ENCODE results near the gene PANK1.

PANK1 gene

DNA sequence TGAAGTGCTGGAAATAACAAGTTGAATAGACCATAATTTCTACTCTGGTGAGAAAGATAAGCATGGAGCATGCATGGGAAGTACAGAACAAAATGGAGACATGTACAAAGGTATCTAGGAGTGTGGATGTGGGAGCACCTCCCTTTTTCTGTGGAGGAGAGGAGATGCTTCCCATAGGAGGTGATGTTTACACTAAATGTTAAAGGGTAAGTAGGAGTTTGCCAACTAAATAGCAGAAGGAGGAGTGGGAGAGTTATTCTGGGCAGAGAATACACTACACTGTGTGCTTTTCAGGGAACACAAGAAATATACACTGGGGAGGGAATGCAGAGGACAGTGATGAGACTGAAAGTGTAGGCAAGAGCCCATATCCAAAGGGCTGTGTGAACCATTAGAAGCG is 21.1 kb upstream of the PANK1 start:
- H3K4me1 ChIP-seq (ENCODE audit: control insufficient read depth, insufficient read depth, low read length), result no peaks in the 10 kb centered on the region
- no peaks in the 10 kb centered on the region for H3K9me3 ChIP-seq (replicated peaks; ENCODE audit: low read length)

DNA sequence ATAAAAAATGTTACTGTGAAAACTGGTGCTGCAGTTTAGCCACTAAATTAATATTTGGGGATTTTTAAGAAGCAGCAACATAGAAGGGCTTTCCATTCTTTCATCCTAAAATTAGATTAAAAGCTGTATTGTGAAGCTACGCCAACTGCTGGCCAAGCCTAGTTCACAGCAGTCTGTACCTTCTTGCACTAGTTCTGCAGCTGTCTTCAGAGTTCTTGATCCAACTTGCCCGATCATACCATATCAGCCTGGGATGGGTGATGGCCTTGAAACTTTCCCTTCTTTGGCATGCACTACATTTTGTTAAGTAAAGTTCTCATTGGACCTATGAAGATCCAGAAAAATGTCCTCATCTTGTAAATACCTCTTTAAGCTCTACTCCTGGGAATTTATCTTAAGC is 20.3 kb upstream of the PANK1 start:
- Histone ChIP-seq H3K4me1 (ENCODE audit: control insufficient read depth, insufficient read depth, low read length) (no peaks in the 10 kb centered on the region), H3K4me3 (ENCODE audit: low read length) (no peak overlapping the region), H3K36me3 (ENCODE audit: insufficient read depth, low read length) (no peaks in the 10 kb centered on the region), H3K4me2 (ENCODE audit: low read length) (no peak overlapping the region), H3K9me3 (replicated peaks; ENCODE audit: low read length) (no peaks in the 10 kb centered on the region), H3K9ac (ENCODE audit: low read depth, low read length) (no peak overlapping the region), H3K27me3 (ENCODE audit: control insufficient read depth, insufficient read depth, low read length) (no peaks in the 10 kb centered on the region)

More for the DNA sequence above, 21.1 kb upstream of the PANK1 start:
- Histone ChIP-seq H3K4me2 (ENCODE audit: low read length) (no peak overlapping the region), H3K9ac (ENCODE audit: low read depth, low read length) (no peak overlapping the region), H3K4me3 (ENCODE audit: low read length) (no peak overlapping the region), H3K36me3 (ENCODE audit: insufficient read depth, low read length) (no peaks in the 10 kb centered on the region), H3K27me3 (ENCODE audit: control insufficient read depth, insufficient read depth, low read length) (no peaks in the 10 kb centered on the region)

DNA sequence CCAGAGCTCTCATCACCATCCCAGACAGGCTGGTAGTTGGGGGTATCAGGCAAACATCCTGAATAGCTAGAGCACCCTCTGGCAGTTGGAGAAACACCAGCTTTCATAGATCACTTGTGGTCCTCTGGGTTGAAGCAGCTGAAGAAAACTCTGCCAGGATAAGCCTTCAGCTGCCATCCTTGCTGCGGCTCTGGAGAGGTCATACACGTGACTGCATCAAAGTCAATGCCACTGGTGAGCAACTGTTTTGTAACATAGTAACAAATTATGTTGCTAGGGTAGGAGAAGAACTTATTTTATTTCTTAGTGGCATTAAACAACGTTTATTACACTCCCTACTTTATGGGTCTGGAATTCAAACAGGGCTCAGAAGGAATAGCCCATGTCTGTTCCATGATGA is 19.2 kb upstream of the PANK1 start:
- Histone ChIP-seq H3K36me3 (ENCODE audit: insufficient read depth, low read length) (no peaks in the 10 kb centered on the region), H3K27me3 (ENCODE audit: control insufficient read depth, insufficient read depth, low read length) (no peaks in the 10 kb centered on the region), H3K4me3 (ENCODE audit: low read length) (no peak overlapping the region), H3K4me2 (ENCODE audit: low read length) (no peak overlapping the region), H3K4me1 (ENCODE audit: control insufficient read depth, insufficient read depth, low read length) (peaks cover 8% of the 10 kb centered on the region), H3K9ac (ENCODE audit: low read depth, low read length) (no peak overlapping the region), H3K9me3 (replicated peaks; ENCODE audit: low read length) (no peaks in the 10 kb centered on the region)

- H3K4me3 ChIP-seq (ENCODE audit: low read length), result no peak overlapping the region
- no peaks in the 10 kb centered on the region for H3K9me3 ChIP-seq (replicated peaks; ENCODE audit: low read length)
- no peaks in the 10 kb centered on the region for H3K36me3 ChIP-seq (ENCODE audit: insufficient read depth, low read length)
- H3K27me3 ChIP-seq (ENCODE audit: control insufficient read depth, insufficient read depth, low read length), result no peaks in the 10 kb centered on the region
- H3K9ac ChIP-seq (ENCODE audit: low read depth, low read length), result no peak overlapping the region
- peaks cover 16% of the 10 kb centered on the region for H3K4me1 ChIP-seq (ENCODE audit: control insufficient read depth, insufficient read depth, low read length)
- no peak overlapping the region for H3K4me2 ChIP-seq (ENCODE audit: low read length)
Measured at GRCh38 chr10:89663144-89663543, 18.1 kb upstream of the PANK1 start.

DNA sequence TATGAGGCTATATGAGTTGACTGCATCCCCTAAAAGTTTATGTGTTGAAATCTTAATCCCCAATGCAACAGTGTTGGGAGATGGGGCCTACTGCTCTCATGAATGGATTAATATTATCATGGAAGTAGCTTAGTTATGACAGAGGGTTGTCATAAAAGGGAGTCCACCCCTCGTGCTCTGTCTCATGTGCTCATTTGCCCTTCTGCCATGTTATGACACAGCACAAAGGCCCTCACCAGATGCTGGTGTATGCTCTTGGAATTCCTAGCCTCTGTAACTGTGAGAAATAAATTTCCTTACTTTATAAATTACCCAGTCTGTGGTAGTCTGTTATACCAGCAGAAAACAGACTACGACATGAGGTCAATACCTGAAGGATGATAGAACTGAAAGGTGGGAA is 17.6 kb upstream of the PANK1 start:
- no peaks in the 10 kb centered on the region for H3K9me3 ChIP-seq (replicated peaks; ENCODE audit: low read length)
- no peaks in the 10 kb centered on the region for H3K27me3 ChIP-seq (ENCODE audit: control insufficient read depth, insufficient read depth, low read length)

GRCh38 chr10:89659143-89660131 is 14.4 kb upstream of the PANK1 start:
- peak overlapping the region; percentile 64 for H3K4me2 ChIP-seq (ENCODE audit: low read length)
- H3K27me3 ChIP-seq (ENCODE audit: control insufficient read depth, insufficient read depth, low read length), result no peaks in the 10 kb centered on the region
- H3K36me3 ChIP-seq (ENCODE audit: insufficient read depth, low read length), result no peaks in the 10 kb centered on the region
- H3K9me3 ChIP-seq (replicated peaks; ENCODE audit: low read length), result no peaks in the 10 kb centered on the region
- H3K4me1 ChIP-seq (ENCODE audit: control insufficient read depth, insufficient read depth, low read length), result peaks cover 16% of the 10 kb centered on the region
- peak overlapping the region; percentile 9 for H3K9ac ChIP-seq (ENCODE audit: low read depth, low read length)
- H3K4me3 ChIP-seq (ENCODE audit: low read length), result peak overlapping the region; percentile 39

More for the DNA sequence above, 17.6 kb upstream of the PANK1 start:
- Histone ChIP-seq H3K9ac (ENCODE audit: low read depth, low read length) (no peak overlapping the region), H3K4me3 (ENCODE audit: low read length) (no peak overlapping the region), H3K4me2 (ENCODE audit: low read length) (no peak overlapping the region), H3K36me3 (ENCODE audit: insufficient read depth, low read length) (no peaks in the 10 kb centered on the region), H3K4me1 (ENCODE audit: control insufficient read depth, insufficient read depth, low read length) (peaks cover 16% of the 10 kb centered on the region)

DNA sequence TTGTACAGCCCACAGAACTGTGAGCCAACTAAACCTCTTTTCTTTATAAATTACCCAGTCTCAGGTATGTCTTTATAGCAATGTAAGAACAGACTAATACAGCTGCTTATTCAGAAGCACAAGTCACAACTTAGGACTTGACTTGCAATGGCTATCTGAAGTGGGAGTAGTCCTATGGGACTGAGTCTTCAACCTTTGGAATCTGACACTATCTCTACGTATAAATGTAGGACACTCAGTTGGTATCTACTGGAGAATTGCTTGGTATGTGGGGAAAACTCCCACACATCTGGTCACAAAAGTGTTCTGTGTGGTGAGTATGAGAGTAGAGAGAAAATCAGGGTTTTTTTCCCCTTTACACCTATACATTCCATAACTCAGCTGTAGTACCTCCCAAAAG is 12.3 kb upstream of the PANK1 start:
- Histone ChIP-seq H3K9ac (ENCODE audit: low read depth, low read length) (no peak overlapping the region), H3K27me3 (ENCODE audit: control insufficient read depth, insufficient read depth, low read length) (no peaks in the 10 kb centered on the region), H3K4me3 (ENCODE audit: low read length) (no peak overlapping the region), H3K9me3 (replicated peaks; ENCODE audit: low read length) (no peaks in the 10 kb centered on the region), H3K4me2 (ENCODE audit: low read length) (no peak overlapping the region), H3K4me1 (ENCODE audit: control insufficient read depth, insufficient read depth, low read length) (peaks cover 19% of the 10 kb centered on the region), H3K36me3 (ENCODE audit: insufficient read depth, low read length) (no peaks in the 10 kb centered on the region)

GRCh38 chr10:89655722-89656121 is 10.7 kb upstream of the PANK1 start:
- no peak overlapping the region for H3K4me3 ChIP-seq (ENCODE audit: low read length)
- no peaks in the 10 kb centered on the region for H3K36me3 ChIP-seq (ENCODE audit: insufficient read depth, low read length)
- H3K9me3 ChIP-seq (replicated peaks; ENCODE audit: low read length), result no peaks in the 10 kb centered on the region
- H3K4me1 ChIP-seq (ENCODE audit: control insufficient read depth, insufficient read depth, low read length), result peaks cover 19% of the 10 kb centered on the region
- H3K27me3 ChIP-seq (ENCODE audit: control insufficient read depth, insufficient read depth, low read length), result no peaks in the 10 kb centered on the region
- H3K9ac ChIP-seq (ENCODE audit: low read depth, low read length), result no peak overlapping the region
- no peak overlapping the region for H3K4me2 ChIP-seq (ENCODE audit: low read length)

DNA sequence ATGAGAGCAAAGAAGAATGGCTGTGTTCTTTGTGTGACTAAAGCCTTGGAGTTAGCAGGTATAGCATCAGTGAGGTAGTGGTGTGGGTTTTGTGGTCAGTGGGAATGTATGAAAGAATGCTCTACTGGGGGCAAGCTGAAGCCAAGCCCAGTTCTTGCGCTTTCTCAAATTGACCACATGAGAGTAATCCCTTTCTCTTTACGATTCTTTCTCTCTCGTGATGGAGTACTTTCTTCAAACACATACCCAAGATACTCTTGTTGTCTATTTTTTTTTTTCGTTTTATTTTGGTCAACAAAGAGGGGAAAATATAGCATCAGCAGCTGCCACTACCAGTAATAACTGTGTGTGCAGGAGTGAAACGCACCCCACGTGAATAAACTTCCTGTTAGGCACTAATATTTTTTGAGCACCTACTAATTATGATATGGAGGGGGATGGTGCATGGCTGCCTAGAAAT is 8.4 kb upstream of the PANK1 start:
- Histone ChIP-seq H3K9me3 (replicated peaks; ENCODE audit: low read length) (no peaks in the 10 kb centered on the region), H3K4me3 (ENCODE audit: low read length) (no peak overlapping the region), H3K27me3 (ENCODE audit: control insufficient read depth, insufficient read depth, low read length) (no peaks in the 10 kb centered on the region), H3K4me2 (ENCODE audit: low read length) (no peak overlapping the region), H3K36me3 (ENCODE audit: insufficient read depth, low read length) (no peaks in the 10 kb centered on the region), H3K4me1 (ENCODE audit: control insufficient read depth, insufficient read depth, low read length) (peaks cover 4% of the 10 kb centered on the region), H3K9ac (ENCODE audit: low read depth, low read length) (no peak overlapping the region)

DNA sequence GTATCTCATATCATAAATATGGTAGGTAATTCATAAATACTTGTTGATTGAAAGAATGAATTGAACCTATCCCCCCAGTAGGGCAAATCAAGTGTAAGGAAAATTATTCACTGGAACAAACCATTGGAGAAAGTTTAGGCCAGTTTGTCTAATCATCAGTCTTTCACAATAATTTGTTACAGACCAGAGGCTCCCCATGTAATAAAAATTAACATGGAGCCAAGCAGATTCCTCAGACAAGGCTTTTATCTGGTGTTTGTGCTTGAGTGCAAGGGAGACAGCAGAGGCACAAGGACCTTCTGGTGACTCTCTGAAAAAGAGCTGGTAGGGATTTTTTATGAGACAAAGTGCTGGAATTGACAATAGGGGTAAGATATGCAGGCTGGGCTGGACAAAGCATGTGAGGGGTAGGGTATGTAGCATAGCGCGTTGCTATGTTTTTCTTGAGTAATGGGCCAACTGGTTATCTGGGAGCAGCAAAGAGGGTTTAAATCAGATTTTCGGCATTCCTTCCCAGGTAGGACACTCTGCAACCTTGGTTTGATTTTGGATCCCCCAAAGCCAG is 7.8 kb upstream of the PANK1 start:
- no peaks in the 10 kb centered on the region for H3K9me3 ChIP-seq (replicated peaks; ENCODE audit: low read length)
- H3K4me1 ChIP-seq (ENCODE audit: control insufficient read depth, insufficient read depth, low read length), result peaks cover 3% of the 10 kb centered on the region
- H3K36me3 ChIP-seq (ENCODE audit: insufficient read depth, low read length), result no peaks in the 10 kb centered on the region
- no peak overlapping the region for H3K4me3 ChIP-seq (ENCODE audit: low read length)
- no peak overlapping the region for H3K9ac ChIP-seq (ENCODE audit: low read depth, low read length)
- no peak overlapping the region for H3K4me2 ChIP-seq (ENCODE audit: low read length)
- H3K27me3 ChIP-seq (ENCODE audit: control insufficient read depth, insufficient read depth, low read length), result no peaks in the 10 kb centered on the region

DNA sequence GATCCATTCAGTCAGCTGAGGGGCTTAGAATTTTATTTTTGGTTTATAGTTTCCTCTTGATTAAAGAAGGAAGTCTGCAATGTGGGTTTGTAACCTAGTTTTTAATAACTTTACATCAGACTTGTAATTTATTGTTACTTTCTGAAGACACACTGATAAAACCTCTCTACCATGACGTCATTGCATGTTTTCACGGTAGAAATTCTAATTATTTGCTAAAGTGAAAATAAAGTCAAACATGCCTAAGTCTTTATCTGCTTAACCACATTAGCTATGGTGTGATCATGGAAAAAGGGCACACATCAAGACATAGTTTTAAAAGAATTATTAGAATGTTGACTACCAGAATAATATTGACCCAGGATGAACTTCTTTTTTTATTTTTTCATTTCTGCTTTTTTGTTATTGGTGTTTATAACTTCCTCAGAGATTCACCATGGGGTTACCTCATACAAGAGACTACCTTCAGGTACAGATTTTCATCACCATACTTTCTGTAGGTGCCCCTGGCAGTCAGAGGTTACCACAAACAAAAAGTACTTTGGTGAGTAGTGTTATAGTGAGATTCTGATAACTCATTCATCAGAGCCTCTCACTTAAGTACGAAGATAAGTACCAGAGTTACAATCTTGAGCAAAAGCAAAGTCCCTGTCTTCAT is 7.0 kb upstream of the PANK1 start:
- Histone ChIP-seq H3K4me2 (ENCODE audit: low read length) (no peak overlapping the region), H3K9ac (ENCODE audit: low read depth, low read length) (no peak overlapping the region), H3K4me1 (ENCODE audit: control insufficient read depth, insufficient read depth, low read length) (peaks cover 3% of the 10 kb centered on the region), H3K4me3 (ENCODE audit: low read length) (no peak overlapping the region), H3K27me3 (ENCODE audit: control insufficient read depth, insufficient read depth, low read length) (no peaks in the 10 kb centered on the region), H3K9me3 (replicated peaks; ENCODE audit: low read length) (no peaks in the 10 kb centered on the region), H3K36me3 (ENCODE audit: insufficient read depth, low read length) (no peaks in the 10 kb centered on the region)

Data from skeletal muscle satellite cell (primary cell).